GM18907 (cell line): Measurements from ENCODE around the gene MRGPRF.

Experiments
- ATAC-seq: cut with Tn5 transposase; IDR thresholded peaks from one replicate; pipeline ENCODE4 v1.9.1; 2021; ENCODE audit warnings: mild to moderate bottlenecking, moderate library complexity; ENCODE audit not compliant: unreplicated experiment

The MRGPRF gene

DNA sequence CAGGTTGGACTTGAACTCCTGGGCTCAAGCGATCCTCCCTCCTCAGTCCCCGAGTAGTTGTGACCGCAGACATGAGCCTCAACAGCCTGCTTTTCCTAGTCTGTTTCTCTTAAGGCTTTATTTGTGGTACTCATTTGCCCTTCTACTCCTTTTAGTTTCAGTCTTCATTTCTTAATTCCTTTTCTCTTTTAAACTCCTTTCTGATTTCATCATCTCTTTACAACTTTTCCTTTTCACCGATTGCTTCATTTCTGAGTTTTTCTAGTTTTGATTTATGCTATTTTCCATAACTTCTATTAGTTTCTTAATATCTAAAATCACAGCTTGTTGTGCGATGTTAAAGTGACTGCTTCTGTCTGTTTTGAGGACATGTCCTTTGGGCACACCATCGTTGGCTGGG is 17.3 kb upstream of the MRGPRF start:
- ATAC-seq: no peak

DNA sequence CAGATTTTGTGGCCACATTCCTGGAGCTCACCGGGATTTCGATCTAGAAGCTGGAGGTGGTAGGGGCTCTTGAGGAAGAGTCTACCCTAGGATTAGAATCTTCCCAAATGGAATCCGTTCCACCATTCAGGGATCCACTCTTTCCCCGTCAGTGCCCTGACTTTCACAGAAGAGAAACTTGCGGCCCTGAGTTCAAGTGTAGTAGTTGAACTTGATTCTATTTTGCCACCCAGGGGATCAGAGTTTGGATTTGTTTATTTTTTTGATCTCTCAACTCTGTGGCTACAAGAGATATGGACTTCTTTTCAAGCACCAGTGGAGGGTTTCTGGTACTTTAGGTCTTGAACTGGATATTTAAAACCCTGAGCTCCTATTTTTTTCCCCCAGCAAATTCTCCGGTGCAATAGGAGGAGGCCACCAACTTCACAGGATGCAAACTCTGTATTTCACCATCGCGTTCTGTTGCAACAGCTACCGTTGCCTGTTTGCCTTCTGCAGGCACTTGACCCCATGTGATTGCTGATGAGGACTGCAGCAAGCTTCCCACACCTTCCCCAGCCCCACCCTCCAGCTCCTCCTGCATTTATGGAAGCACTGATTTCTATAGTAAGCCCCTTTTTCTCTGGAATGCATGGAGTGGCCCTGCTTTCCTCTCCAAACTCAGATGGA is 14.8 kb upstream of the MRGPRF start:
- ATAC-seq: no peak

DNA sequence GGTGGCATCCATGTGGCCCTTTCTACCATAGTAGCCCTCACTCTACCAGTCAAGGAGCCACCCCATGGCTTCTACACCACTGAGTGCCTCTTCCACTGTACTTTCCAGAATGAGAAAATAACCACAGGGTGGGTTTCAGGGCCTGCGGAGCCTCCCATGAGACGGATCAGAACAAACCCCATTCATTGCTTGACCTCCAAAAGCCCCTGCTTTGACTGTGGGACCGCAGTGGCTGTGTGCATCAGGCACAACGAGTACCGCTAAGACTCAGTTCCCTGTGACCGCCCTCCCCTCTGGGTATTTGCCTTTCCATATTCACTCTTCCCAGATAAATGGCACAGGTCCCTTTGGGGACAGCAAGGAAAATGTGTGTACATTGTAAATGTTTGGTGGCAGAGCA is 11.5 kb upstream of the MRGPRF start:
- ATAC-seq: no peak

GRCh38 chr11:69022260-69022659 is 9.2 kb upstream of the MRGPRF start:
- no peak for ATAC-seq

DNA sequence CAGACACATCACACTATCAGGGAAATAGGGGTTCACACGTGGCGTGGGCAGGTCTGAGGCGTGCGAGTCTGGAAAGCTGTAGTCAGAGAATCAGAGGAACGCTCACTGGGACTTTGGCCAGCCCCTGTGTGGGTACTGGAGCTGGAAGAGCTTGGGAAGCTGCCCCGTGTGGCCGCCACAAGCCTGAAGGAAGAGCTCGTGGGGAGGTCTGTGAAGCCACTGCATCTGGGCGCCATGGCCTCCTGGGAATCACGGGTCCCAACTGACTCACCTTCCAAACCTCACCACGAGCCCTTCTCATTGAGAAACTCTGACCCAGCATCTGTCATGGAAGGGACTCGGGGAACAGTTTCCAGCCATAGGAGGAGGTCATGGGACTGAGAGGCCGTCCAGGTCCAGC is 5.9 kb upstream of the MRGPRF start:
- no peak for ATAC-seq

- no peak for ATAC-seq
Observed at GRCh38 chr11:69017951-69018350, 4.9 kb upstream of the MRGPRF start.

DNA sequence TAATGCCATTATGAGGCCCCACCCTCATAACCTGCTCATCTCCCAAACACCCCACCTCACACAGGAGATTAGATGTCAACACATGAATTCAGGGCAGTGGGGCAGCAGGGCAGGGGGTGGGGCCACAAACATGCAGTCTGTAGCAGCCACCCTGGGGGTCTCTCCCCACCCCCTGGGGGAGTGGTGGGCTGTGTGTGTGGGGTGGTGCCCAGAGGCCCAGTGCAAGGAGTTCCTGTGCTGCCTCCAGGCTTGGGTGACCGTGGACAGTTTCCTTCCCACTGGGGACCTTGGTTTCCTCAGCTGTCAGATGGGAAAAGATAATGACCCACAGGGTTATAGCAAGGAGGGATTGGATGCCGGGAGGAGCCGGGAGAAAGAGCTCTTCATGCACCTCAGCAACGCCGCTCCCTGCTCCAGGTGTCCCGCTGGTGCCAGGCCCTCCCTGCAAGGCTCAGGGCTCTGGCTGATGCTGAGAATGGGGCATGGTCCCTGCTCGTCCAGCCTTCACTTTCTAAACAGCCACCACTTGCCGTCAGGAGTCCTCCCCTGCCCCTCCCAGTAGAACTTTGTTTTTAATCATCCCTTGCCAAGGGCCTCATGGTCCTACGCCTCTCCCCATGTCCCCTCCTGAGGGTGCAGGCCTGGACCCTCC is 2.0 kb upstream of the MRGPRF start:
- no peak for ATAC-seq

GRCh38 chr11:69014084-69014851 is 1.2 kb upstream of the MRGPRF start:
- ATAC-seq: no peak

GRCh38 chr11:69012092-69013008 is 696 bp downstream of the MRGPRF start:
- no peak for ATAC-seq

DNA sequence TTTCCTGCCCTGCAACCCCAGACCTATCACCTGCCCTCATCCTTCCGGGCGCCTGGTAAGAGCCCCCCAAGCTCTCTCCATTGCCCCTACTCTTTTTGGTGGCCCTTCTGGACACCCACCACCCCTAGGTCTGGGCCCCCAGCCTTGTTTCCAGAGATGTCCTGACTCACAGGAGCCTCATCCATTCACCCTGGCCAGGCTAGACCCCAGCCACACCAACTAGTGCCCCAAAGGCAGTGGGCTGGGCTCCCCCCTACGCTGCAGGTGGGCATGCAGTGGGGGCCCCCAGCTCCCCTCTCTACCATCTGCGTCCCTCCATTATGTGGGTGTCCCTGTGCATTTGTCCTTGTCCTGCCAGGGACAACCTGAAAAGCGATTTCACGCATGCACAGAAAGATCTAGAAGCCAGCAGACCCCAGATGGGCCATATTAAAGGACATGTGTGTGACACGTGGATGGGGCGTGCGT is 1.4 kb downstream of the MRGPRF start:
- ATAC-seq: no peak

DNA sequence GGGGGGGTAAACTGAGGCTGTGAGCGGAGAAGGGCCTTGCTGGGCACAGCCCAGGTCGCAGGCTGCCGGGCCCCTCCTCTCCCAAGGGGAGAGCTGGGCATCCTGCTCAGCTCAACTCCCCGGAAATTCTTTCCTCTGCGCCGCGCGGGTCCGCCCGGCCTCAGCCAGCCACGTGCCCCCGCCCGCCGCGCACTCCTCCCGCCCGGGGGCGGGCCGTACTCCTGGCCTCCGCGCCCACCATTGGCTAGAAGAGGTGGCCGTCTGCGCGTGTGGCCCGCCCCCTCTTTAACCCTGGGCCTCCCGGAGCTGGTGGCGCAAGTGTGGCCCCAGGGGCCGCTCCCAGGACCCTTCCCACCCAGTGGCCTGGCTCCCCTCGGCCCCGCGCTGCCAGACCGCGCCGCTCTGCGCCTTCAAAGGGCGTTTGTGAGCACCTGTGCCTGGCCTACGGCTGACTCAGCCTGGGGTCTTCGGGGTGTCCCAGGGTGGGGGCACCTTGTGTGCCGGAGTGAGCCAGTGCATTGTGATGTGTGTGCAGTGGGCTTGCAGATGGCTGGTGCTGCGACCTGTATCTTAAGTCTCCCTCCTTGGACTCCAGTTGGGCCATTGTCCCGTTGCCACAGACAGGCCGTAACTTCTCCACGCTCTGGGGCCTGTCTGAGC is 2.0 kb downstream of the MRGPRF start:
- ATAC-seq: no peak

DNA sequence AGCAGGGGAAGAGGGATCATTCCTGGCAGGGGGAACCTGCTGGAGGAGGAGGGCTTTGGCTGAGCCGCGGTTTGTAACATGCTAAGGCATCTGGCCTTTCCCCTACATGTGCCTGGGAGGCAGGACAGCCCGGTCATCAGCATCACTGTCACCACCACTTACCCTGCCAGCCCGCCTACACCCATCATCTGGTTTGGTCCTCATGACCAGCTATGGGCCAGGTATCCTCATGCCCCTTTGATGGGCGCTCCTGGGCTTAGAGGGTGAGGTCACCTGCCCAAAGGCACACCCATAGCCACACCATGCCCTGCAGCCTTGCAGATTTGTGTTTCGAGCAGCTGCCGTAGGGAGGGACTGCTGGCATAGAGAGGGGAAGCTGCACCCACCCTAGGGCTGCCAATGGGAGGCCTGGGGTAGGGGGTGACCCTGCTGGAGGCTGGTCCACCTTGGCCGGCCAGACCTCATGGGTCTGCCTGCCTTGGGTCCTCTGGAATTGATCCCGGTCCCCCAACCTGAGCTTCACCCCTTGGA is 2.6 kb downstream of the MRGPRF start:
- ATAC-seq: no peak

GRCh38 chr11:69009441-69010211 is 3.4 kb downstream of the MRGPRF start:
- ATAC-seq: no peak

DNA sequence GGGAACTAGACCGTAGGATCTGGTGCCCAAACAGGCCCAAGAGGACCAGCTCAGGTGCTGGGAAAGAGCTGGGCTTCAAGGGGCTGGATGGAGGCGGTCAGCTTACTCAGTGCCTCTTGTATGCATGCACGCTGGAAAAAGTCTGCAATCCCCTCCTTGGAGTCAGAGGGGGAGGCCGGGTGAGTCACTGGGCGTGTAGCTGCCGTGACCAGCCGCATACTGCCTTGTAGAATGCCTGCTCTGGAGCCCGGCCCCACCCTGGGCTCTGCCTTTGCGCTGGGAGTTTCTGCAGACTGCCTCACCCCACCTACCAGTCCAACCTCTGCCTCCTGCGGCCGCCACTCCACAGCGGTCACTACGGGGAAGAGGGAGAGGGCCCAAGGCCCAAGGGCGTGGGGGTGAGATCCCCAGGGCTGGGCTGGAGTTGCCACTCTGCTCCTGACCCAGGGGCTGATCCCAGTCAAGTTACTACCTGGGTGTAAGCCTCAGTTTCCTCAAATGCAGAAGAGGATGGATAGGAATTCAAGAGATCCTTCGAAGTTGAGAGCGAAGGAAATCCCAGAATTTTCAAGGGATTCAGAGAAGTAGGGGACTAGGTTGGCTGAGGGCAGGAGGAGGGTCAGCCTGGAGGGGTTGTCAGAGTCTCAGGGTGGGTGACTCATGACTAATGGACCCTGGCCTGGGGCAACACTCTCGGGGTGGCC is 4.2 kb downstream of the MRGPRF start:
- ATAC-seq: no peak

GRCh38 chr11:69007975-69008381 is 5.1 kb downstream of the MRGPRF start:
- ATAC-seq: no peak

DNA sequence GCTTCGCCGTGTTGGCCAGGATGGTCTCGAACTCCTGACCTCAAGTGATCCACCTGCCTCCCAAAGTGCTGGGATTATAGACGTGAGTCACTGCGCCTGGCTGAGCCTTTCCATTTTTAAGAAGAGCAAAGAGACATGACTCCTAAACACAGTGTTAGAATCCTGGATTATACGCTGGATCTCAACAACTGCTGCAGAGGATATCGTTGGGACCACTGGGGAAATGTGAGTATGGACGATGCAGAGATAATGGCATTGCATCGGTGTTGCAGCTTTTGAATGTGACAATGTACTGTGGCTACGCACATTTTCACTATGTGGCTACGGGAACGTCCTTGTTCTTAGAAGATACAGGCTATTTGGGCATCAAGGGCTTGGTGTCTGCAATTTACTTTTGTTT is 6.2 kb downstream of the MRGPRF start:
- no peak for ATAC-seq

- ATAC-seq: no peak
Observed at GRCh38 chr11:69005631-69006368, 7.2 kb downstream of the MRGPRF start.

GRCh38 chr11:69005183-69005630 is 7.8 kb downstream of the MRGPRF start:
- no peak for ATAC-seq
